ENCODE data around the gene SNIP1.

GRCh38 chr1:37599940-37600339 lies 45.8 kb upstream of the SNIP1 start:
- TF ChIP-seq, protein P1, sequence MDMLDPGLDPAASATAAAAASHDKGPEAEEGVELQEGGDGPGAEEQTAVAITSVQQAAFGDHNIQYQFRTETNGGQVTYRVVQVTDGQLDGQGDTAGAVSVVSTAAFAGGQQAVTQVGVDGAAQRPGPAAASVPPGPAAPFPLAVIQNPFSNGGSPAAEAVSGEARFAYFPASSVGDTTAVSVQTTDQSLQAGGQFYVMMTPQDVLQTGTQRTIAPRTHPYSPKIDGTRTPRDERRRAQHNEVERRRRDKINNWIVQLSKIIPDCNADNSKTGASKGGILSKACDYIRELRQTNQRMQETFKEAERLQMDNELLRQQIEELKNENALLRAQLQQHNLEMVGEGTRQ (IDR thresholded peaks at IDR 0.05; ENCODE audit: borderline replicate concordance, low read depth, low read length) = no peak
- no peak for TF ChIP-seq POLR2A (IDR thresholded peaks at IDR 0.05; ENCODE audit: low read depth, low read length)
